ENCODE measurements around the gene AMOT. TPM values are rescaled to one million over a fixed set of nuclear protein-coding genes. Genes with fewer than 3 reads are reported as not detected.

The AMOT gene
- total RNA-seq, 2 experiments from 2014 or later = 0.95 to 6.8 TPM

DNA sequence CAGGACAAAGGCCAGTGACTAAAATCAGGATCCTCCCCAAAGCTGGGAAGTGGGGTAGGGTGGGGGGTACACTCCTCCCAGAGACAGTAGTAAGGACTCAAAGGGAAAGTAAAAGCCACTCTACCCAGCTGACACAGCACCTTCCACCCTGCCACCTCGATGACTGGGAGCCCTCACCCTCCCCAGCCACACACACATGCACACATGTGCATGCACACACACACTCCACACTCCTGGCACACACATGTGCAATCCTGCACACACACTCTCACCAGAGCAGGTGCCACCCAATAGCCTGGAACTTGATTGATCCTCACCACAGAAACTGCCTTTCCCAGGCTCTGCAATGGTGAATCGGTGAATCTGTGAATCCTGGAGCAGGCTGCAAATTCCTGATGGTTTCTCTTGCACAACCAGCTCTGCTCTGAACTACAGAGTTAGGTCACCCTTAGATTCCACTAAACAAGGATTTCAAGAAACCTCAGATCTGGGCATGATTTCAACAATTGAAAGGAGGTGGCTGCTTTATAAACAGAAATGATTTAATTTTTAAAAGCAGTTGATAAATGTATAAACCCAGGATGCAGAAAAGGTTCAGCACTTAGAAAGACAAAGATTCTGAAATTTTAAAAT is 21.5 kb downstream of the AMOT start:
- Histone ChIP-seq H3K36me3 (ENCODE audit: insufficient read depth, low read length) (no peaks in the 10 kb centered on the region), H3K79me2 (ENCODE audit: insufficient read depth, low read depth, low read length) (no peaks in the 10 kb centered on the region), H4K20me1 (ENCODE audit: insufficient read depth, low read length) (no peaks in the 10 kb centered on the region), H3K27ac (ENCODE audit: low read depth, low read length, poor library complexity, severe bottlenecking) (no peak overlapping the region), H3K9me3 (ENCODE audit: low read length) (no peaks in the 10 kb centered on the region), H2AFZ (ENCODE audit: low read length) (no peak overlapping the region), H3K4me1 (ENCODE audit: insufficient read depth, low read length, poor library complexity, severe bottlenecking) (no peaks in the 10 kb centered on the region), H3K9me2 (ENCODE audit: insufficient read depth, low read length) (no peaks in the 10 kb centered on the region), H3K4me2 (ENCODE audit: low read length) (no peak overlapping the region), H3K4me3 (ENCODE audit: low read depth, low read length, poor library complexity, severe bottlenecking) (no peak overlapping the region)
- DNase-seq (ENCODE audit: low spot score) = no peak
- intact Hi-C loops (cut with micrococcal nuclease; ENCODE audit: unreplicated experiment) = no loop called here
- BruUV-seq (replicated peaks) = no TSS peak
- ChIA-PET CTCF (ENCODE audit: unreplicated experiment) (no interaction called here), POLR2A (no interaction called here)
- TF ChIP-seq, protein P1, sequence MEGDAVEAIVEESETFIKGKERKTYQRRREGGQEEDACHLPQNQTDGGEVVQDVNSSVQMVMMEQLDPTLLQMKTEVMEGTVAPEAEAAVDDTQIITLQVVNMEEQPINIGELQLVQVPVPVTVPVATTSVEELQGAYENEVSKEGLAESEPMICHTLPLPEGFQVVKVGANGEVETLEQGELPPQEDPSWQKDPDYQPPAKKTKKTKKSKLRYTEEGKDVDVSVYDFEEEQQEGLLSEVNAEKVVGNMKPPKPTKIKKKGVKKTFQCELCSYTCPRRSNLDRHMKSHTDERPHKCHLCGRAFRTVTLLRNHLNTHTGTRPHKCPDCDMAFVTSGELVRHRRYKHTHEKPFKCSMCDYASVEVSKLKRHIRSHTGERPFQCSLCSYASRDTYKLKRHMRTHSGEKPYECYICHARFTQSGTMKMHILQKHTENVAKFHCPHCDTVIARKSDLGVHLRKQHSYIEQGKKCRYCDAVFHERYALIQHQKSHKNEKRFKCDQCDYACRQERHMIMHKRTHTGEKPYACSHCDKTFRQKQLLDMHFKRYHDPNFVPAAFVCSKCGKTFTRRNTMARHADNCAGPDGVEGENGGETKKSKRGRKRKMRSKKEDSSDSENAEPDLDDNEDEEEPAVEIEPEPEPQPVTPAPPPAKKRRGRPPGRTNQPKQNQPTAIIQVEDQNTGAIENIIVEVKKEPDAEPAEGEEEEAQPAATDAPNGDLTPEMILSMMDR (conservative IDR thresholded peaks at IDR 0.05; ENCODE audit: low read length) = no peak
- TF ChIP-seq EZH2phosphoT487 (IDR thresholded peaks at IDR 0.05; ENCODE audit: borderline replicate concordance, low read depth, low read length) = no peak

DNA sequence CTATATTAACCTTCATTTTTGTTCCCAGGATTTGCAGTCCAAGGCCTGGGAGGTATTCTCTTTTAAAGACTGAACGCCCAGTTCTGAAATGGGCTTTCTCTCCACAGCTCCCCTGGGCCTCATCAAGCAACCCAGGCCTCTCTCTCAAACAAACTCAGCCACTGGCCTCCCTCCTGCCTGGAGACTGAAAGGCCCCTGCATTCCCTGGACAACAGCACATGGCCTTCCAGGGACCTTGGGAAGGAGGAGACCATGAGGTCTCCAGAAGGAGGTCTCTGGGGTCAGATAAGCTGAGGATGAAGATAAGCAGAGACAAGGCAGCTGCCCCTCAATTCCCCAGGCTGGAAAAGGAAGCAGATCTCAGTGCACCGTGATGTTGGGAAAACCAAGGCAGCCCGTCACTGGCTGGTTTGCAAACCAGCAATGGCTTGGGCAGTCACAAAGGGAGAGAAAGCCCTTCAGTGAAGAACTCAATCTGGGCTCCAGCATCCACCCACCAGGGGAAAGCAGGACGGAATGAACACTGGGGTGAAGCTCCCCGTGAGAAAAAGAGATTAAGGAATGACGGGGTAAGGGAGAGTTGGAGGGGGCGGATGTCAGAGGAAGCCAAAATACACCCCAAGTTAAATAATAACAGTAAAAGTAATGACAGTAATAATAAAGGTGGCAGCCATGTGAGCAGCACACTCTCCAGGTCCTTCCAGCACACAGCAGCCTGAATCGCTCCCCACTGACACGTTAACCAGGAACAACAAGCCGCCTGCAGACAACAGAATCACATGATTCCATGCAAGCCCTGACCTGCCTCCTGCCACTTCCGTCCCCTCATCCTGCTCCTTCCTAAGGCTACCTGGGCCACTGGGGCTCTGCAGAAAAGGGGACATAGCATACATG is 22.3 kb downstream of the AMOT start:
- no peak for DNase-seq (ENCODE audit: low spot score)
- no peak for TF ChIP-seq EZH2phosphoT487 (IDR thresholded peaks at IDR 0.05; ENCODE audit: borderline replicate concordance, low read depth, low read length)
- TF ChIP-seq, protein P1 (conservative IDR thresholded peaks at IDR 0.05; ENCODE audit: low read length) = no peak
- no peak overlapping the region for H3K4me2 ChIP-seq (ENCODE audit: low read length)
- no TSS peak for BruUV-seq (replicated peaks)
- ChIA-PET CTCF (ENCODE audit: unreplicated experiment) (no interaction called here), POLR2A (no interaction called here)
- H3K4me3 ChIP-seq (ENCODE audit: low read depth, low read length, poor library complexity, severe bottlenecking) = no peak overlapping the region
- H3K36me3 ChIP-seq (ENCODE audit: insufficient read depth, low read length) = no peaks in the 10 kb centered on the region
- intact Hi-C loops (cut with micrococcal nuclease; ENCODE audit: unreplicated experiment) = no loop called here
- no peak overlapping the region for H2AFZ ChIP-seq (ENCODE audit: low read length)
- no peaks in the 10 kb centered on the region for H3K79me2 ChIP-seq (ENCODE audit: insufficient read depth, low read depth, low read length)
- H3K9me2 ChIP-seq (ENCODE audit: insufficient read depth, low read length) = no peaks in the 10 kb centered on the region
- H4K20me1 ChIP-seq (ENCODE audit: insufficient read depth, low read length) = no peaks in the 10 kb centered on the region
- H3K9me3 ChIP-seq (ENCODE audit: low read length) = no peaks in the 10 kb centered on the region
- no peaks in the 10 kb centered on the region for H3K4me1 ChIP-seq (ENCODE audit: insufficient read depth, low read length, poor library complexity, severe bottlenecking)
- H3K27ac ChIP-seq (ENCODE audit: low read depth, low read length, poor library complexity, severe bottlenecking) = no peak overlapping the region

DNA sequence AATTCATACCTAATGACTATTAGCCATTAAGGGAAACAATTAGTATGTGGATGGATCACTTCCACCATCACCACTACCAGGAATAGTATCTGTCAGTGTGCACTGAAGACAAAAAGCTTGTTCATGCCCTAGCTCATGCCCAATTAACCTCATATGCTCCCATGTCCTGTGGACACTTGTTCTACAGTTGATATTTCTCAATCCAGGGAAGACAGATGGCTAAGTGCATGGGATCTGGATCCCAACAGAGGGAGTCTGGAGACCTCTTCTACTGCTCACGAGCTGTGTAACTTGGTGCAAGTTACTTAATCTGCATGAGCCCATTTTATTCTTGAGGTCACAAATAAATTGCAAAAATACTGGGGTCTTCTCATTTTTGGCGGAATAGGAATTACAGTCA is 23.7 kb downstream of the AMOT start:
- POLR2A ChIA-PET = no interaction called here
- no peak for TF ChIP-seq EZH2phosphoT487 (IDR thresholded peaks at IDR 0.05; ENCODE audit: borderline replicate concordance, low read depth, low read length)
- TF ChIP-seq, protein P1 (conservative IDR thresholded peaks at IDR 0.05; ENCODE audit: low read length) = no peak
- no peaks in the 10 kb centered on the region for H3K9me2 ChIP-seq (ENCODE audit: insufficient read depth, low read length)
- no peak overlapping the region for H3K27ac ChIP-seq (ENCODE audit: low read depth, low read length, poor library complexity, severe bottlenecking)
- no peaks in the 10 kb centered on the region for H4K20me1 ChIP-seq (ENCODE audit: insufficient read depth, low read length)
- no peaks in the 10 kb centered on the region for H3K36me3 ChIP-seq (ENCODE audit: insufficient read depth, low read length)
- CTCF ChIA-PET (ENCODE audit: unreplicated experiment) = no interaction called here
- no peak overlapping the region for H3K4me3 ChIP-seq (ENCODE audit: low read depth, low read length, poor library complexity, severe bottlenecking)
- no peaks in the 10 kb centered on the region for H3K79me2 ChIP-seq (ENCODE audit: insufficient read depth, low read depth, low read length)
- no peaks in the 10 kb centered on the region for H3K4me1 ChIP-seq (ENCODE audit: insufficient read depth, low read length, poor library complexity, severe bottlenecking)
- no peak overlapping the region for H2AFZ ChIP-seq (ENCODE audit: low read length)
- no peak overlapping the region for H3K4me2 ChIP-seq (ENCODE audit: low read length)
- intact Hi-C loops (cut with micrococcal nuclease; ENCODE audit: unreplicated experiment) = no loop called here
- DNase-seq (ENCODE audit: low spot score) = no peak
- no peaks in the 10 kb centered on the region for H3K9me3 ChIP-seq (ENCODE audit: low read length)
- BruUV-seq (replicated peaks) = no TSS peak

All from OCI-LY7 (cell line).